Spleen (tissue), 11 donors: ENCODE measurements around the gene RTL10. TPM values are rescaled to one million over a fixed set of nuclear protein-coding genes. Genes with fewer than 3 reads are reported as not detected.

ENCODE experiments used
- DNase-seq: peaks from one replicate; pipeline ENCODE4 v3.0.0-alpha.2; 2020
- H3K27ac ChIP-seq, 8 donors: fragments of 200-600 bp; sonication (generic) in 7 of 8; 1 replicate in 4 of 8; 2 replicates in 4 of 8; pipeline versions ENCODE4 v1.5.0 to v1.8.0; 2016 to 2021; ENCODE audit warnings: inconsistent platforms in 4 of 8, mild to moderate bottlenecking in 4 of 8, moderate library complexity in 1 of 8
- H3K27me3 ChIP-seq, 7 donors: fragments of 200-600 bp; sonication (generic) in 6 of 7; replicated peaks in 1 of 7; 1 replicate in 4 of 7; 2 replicates in 3 of 7; pipeline versions ENCODE4 v1.5.0 to v1.8.0; 2016 to 2021; ENCODE audit warnings: inconsistent platforms in 3 of 7, mild to moderate bottlenecking in 1 of 7
- H3K36me3 ChIP-seq, 6 donors: fragments of 200-600 bp; sonication (generic) in 5 of 6; 1 replicate in 4 of 6; 2 replicates in 2 of 6; pipeline versions ENCODE4 v1.5.0 to v1.8.0; 2016 to 2021; ENCODE audit warnings: inconsistent platforms in 2 of 6
- H3K4me1 ChIP-seq, 6 donors: fragments of 200-600 bp; sonication (generic) in 5 of 6; 1 replicate in 3 of 6; 2 replicates in 3 of 6; pipeline versions ENCODE4 v1.5.0 to v1.8.0; 2016 to 2021; ENCODE audit warnings: inconsistent platforms in 3 of 6
- H3K4me3 ChIP-seq, 8 donors: fragments of 200-600 bp; sonication (generic) in 7 of 8; 1 replicate in 4 of 8; 2 replicates in 4 of 8; pipeline versions ENCODE4 v1.5.0 to v1.8.0; 2016 to 2021; ENCODE audit warnings: inconsistent platforms in 4 of 8, mild to moderate bottlenecking in 4 of 8, moderate library complexity in 2 of 8
- H3K9me3 ChIP-seq, 8 donors: fragments of 200-600 bp; sonication (generic) in 7 of 8; 1 replicate in 4 of 8; 2 replicates in 4 of 8; pipeline versions ENCODE4 v1.5.0 to v1.8.0; 2016 to 2021; ENCODE audit warnings: inconsistent platforms in 4 of 8
- POLR2A ChIP-seq, 3 donors: fragments of 450-650 bp; IDR thresholded peaks; one replicate each; pipeline ENCODE4 v1.5.1; 2017; ENCODE audit warnings: antibody characterized with exemption in 3 of 3, mild to moderate bottlenecking in 1 of 3
- POLR2AphosphoS5 ChIP-seq, 3 donors: sonication (generic); formaldehyde crosslinking; IDR thresholded peaks; one replicate each; pipeline ENCODE4 v1.5.1; 2017; ENCODE audit warnings: antibody characterized with exemption in 3 of 3
- WGBS, 5 donors: extraction: QIAGEN DNeasy Blood & Tissue Kit in 3 of 5; methylation state at CpG; one replicate each; pipeline versions ENCODE4 v1.1.5 to v1.1.7; 2013 to 2018; 5-methylcytosine and 5-hydroxymethylcytosine counted together
- intact Hi-C: fragments of 100-400 bp; cut with DNase I; formaldehyde crosslinking; loops from one replicate; pipeline ENCODE4 v1.15.0; 2023; ENCODE audit warnings: low total_unique reads
- polyA plus RNA-seq, 3 donors: library from polyadenylated mRNA; stranded (reverse); fragments of 200-250 nt; gene quantifications; one replicate each; pipeline ENCODE4 v1.2.1, GENCODE V29; 2013
- total RNA-seq, 7 donors: library from RNA; depleted of rRNA in 3 of 7; stranded (reverse); fragments of >200 nt in 3 of 7; fragmentation: NEBNext Ultra II Directional in 4 of 7; extraction: Animal tissue kit (Norgen Biotek cat#: 25700) in 4 of 7; gene quantifications; one replicate each; pipeline versions ENCODE4 v1.1.0 to v1.2.1, GENCODE V29; 2016 to 2021
- TF ChIP-seq, protein P1 (sequence below), 11 experiments: fragments of 200-600 bp in 7 of 11; fragments of 450-650 bp in 4 of 11; sonication (generic) in 4 of 11; IDR thresholded peaks in 8 of 11; conservative IDR thresholded peaks in 3 of 11; 1 replicate in 7 of 11; 2 replicates in 4 of 11; pipeline versions ENCODE4 v1.4.0 to v1.8.0; 2016 to 2021; ENCODE audit warnings: antibody characterized with exemption in 11 of 11, inconsistent platforms in 4 of 11, mild to moderate bottlenecking in 1 of 11
- donor health status: healthy with polysubstance abuse.
- donor health status: DM: no; HTN: no; CAD: no; lungs with moderate emphysema.
- donor health status: DM: no; HTN: no; CAD: no.
- donor health status: Bipolar disorder and iron deficiency.
- donor health status: healthy.
- donor health status: DM: no; HTN: no; CAD: no.
- donor health status: DM: yes; HTN: yes; CAD: no.

RTL10 gene
- total and polyA plus RNA-seq, 10 donors = 8.3 to 22.9 (median 17.8) TPM

DNA sequence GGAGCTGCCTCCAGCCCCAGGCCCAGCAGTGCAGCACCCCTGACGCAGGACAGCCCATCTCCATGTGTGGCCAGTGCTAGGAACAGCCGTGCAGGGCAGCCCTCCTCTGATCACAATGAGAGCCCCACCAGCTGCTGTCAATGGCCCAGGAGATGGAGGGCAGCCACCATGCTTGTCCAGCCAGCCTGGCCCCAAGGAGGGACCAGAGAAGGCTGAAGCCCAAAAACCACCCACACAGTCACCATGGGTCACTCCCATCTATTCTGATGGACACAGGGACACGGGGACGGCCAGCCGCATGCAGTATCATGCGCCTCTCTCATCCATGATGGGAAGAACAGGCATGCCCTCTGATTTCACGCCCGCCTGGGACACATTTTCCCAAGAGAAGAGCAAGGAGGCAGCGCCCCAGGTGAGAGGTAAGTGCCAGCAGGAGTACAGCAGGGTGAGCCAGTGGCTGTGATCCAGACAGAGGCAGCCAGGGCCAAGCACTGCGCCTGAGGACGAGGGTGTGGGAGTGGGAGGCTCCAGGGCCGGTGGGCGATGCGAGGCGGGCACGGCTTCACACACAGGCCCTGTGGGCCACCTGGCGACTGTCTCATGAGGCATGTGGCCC, 33.6 kb upstream of the RTL10 start:
- intact Hi-C loops = no loop called here
- Histone ChIP-seq H3K27me3 (no peaks in the 10 kb centered on the region), H3K4me1 (peaks cover 27 to 78% (median 48%) of the 10 kb centered on the region in 6 donors), H3K36me3 (peaks cover 0 to 37% (median 0%) of the 10 kb centered on the region in 6 donors), H3K9me3 (no peaks in the 10 kb centered on the region), H3K27ac (peak overlapping the region in 1 of 8 donors; percentile 83), H3K4me3 (no peak overlapping the region)
- TF ChIP-seq POLR2A (IDR thresholded peaks at IDR 0.05) (no peak), POLR2AphosphoS5 (IDR thresholded peaks at IDR 0.05) (no peak)
- TF ChIP-seq, protein P1, sequence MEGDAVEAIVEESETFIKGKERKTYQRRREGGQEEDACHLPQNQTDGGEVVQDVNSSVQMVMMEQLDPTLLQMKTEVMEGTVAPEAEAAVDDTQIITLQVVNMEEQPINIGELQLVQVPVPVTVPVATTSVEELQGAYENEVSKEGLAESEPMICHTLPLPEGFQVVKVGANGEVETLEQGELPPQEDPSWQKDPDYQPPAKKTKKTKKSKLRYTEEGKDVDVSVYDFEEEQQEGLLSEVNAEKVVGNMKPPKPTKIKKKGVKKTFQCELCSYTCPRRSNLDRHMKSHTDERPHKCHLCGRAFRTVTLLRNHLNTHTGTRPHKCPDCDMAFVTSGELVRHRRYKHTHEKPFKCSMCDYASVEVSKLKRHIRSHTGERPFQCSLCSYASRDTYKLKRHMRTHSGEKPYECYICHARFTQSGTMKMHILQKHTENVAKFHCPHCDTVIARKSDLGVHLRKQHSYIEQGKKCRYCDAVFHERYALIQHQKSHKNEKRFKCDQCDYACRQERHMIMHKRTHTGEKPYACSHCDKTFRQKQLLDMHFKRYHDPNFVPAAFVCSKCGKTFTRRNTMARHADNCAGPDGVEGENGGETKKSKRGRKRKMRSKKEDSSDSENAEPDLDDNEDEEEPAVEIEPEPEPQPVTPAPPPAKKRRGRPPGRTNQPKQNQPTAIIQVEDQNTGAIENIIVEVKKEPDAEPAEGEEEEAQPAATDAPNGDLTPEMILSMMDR (IDR thresholded peaks at IDR 0.05 in 8 of 11, conservative IDR thresholded peaks at IDR 0.05 in 3 of 11) = no peak
- WGBS, 5 donors = 89 to 96% (median 94%) methylated on average over 13 to 17 of the region's 17 CpGs
- DNase-seq = peak; percentile 73

DNA sequence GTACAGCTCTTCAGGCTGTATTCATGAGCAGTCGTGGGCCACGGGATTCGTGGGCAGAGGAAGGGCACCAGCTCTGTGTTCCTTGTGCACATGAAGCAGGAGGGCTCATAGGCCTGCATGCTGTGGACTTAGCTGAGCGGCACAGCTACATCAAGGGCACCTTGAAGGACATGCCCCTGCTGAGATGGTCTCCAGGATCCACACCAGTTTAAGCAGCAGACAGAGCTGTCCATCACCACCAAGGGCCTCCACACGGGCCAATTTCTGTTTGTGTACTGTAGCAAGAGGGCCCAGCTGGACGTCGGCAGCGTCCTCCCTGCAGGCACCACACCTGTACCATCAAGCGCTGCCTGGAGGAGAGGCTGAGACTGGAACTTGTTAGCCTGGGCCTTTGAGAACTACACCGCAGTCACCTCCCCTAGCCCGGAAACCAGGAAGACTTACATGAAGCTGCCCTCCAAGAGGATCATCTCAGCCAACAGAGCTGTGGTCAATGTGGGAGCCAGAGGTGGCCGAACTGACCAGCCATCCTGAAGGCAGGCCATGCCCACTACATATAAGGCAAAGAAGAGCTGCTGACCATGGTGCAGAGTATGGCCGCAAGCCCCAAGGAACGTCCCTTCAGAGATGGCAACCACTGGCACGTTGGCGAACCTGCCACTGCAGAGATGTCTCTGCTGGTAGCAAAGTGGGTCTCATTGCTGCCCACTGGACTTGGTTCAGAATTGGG, 32.7 kb upstream of the RTL10 start:
- Histone ChIP-seq H3K27me3 (no peaks in the 10 kb centered on the region), H3K36me3 (peaks cover 0 to 42% (median 0%) of the 10 kb centered on the region in 6 donors), H3K9me3 (no peaks in the 10 kb centered on the region), H3K27ac (peak overlapping the region in 7 of 8 donors; percentile 24 to 86 (median 80)), H3K4me1 (peaks cover 19 to 70% (median 40%) of the 10 kb centered on the region in 6 donors), H3K4me3 (peak overlapping the region in 1 of 8 donors; percentile 35)
- TF ChIP-seq, protein P1 (IDR thresholded peaks at IDR 0.05 in 8 of 11, conservative IDR thresholded peaks at IDR 0.05 in 3 of 11) = no peak
- TF ChIP-seq POLR2A (IDR thresholded peaks at IDR 0.05) = no peak
- no peak for TF ChIP-seq POLR2AphosphoS5 (IDR thresholded peaks at IDR 0.05)
- 79 to 88% (median 83%) methylated on average over 12 to 16 of the region's 16 CpGs for WGBS, 5 donors
- intact Hi-C loops = no loop called here
- peak; percentile 81 for DNase-seq

DNA sequence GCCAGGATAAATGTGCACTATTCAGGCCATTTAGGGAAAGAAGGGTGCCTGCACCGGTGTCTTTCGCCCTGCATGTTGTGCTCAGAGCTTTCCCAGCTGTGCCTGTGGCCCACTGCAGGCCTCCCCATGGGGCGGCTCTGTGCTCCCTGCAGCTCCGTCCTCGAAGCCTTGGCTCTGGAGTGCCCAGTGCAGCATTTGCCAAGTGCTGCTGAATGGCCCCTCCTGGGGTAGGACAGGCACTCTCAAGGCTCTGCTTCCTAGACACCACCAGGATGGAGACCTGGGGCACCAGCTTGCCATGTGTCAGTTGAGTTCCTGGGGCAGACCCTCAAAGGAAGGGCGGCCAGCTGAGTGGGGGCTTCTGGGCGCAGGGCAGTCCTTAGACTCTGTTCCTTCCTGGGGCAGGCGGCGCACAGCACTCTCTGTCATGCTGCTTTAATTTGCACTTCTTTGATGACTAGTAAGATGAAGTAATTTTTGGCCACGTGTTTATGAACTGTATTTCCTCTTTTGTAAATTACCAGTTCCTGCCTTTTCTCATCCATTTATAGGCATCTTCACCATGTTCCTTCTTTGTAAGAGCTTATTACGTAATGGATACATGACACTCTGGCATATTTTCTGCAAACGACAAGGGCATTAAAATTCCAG, 32.1 kb upstream of the RTL10 start:
- Histone ChIP-seq H3K9me3 (no peaks in the 10 kb centered on the region), H3K4me1 (peaks cover 12 to 68% (median 33%) of the 10 kb centered on the region in 6 donors), H3K27ac (peak overlapping the region; percentile 24 to 86 (median 74)), H3K36me3 (peaks cover 0 to 43% (median 0%) of the 10 kb centered on the region in 6 donors), H3K4me3 (peak overlapping the region in 1 of 8 donors; percentile 35), H3K27me3 (no peaks in the 10 kb centered on the region)
- WGBS, 5 donors = 40 to 57% (median 46%) methylated on average over 9 to 12 of the region's 12 CpGs
- no peak for TF ChIP-seq POLR2A (IDR thresholded peaks at IDR 0.05)
- TF ChIP-seq, protein P1 (IDR thresholded peaks at IDR 0.05 in 8 of 11, conservative IDR thresholded peaks at IDR 0.05 in 3 of 11) = no peak
- TF ChIP-seq POLR2AphosphoS5 (IDR thresholded peaks at IDR 0.05) = peak; percentile 21 to 53 (median 35)
- DNase-seq = peak; percentile 91
- intact Hi-C loops = no loop called here
